ENCODE data around the gene HOXB4.

The HOXB4 gene

GRCh38 chr17:48551596-48552465 lies 26.3 kb downstream of the HOXB4 start:
- no peak overlapping the region for H3K4me2 ChIP-seq (ENCODE audit: low read length)
- H3K27ac ChIP-seq (ENCODE audit: low read depth, low read length): no peak overlapping the region
- H3K23ac ChIP-seq (ENCODE audit: low read length): no peak overlapping the region
- H2BK120ac ChIP-seq (ENCODE audit: insufficient read depth, low read length, poor library complexity): no peak overlapping the region
- no CpG with 5 or more reads among the region's 47 CpGs for WGBS (ENCODE audit: extremely low coverage, insufficient coverage, insufficient read length)
- H2BK5ac ChIP-seq (ENCODE audit: low read depth, low read length, poor library complexity): no peak overlapping the region
- H3K9me3 ChIP-seq (ENCODE audit: insufficient read depth, low read depth, low read length): no peaks in the 10 kb centered on the region
- H3K4me3 ChIP-seq (ENCODE audit: low read depth, low read length): no peak overlapping the region
- no peak for DNase-seq
- H4K12ac ChIP-seq (ENCODE audit: low read depth, low read length): peak overlapping the region; percentile 39
- no peak overlapping the region for H3K4ac ChIP-seq (ENCODE audit: low read depth, low read length)
- H4K91ac ChIP-seq (ENCODE audit: low read depth, low read length): no peak overlapping the region
- H4K8ac ChIP-seq (ENCODE audit: low read depth, low read length): no peak overlapping the region
- peaks cover 14% of the 10 kb centered on the region for H3K79me1 ChIP-seq (ENCODE audit: low read length)
- peaks cover 5% of the 10 kb centered on the region for H3K79me2 ChIP-seq (ENCODE audit: control insufficient read depth, insufficient read depth, low read length, poor library complexity)
- peak overlapping the region; percentile 18 for H2BK12ac ChIP-seq (ENCODE audit: low read length)
- no peak overlapping the region for H3K14ac ChIP-seq (ENCODE audit: low read length)
- no peak overlapping the region for H2AFZ ChIP-seq (ENCODE audit: insufficient read depth, low read length, poor library complexity)
- H3K27me3 ChIP-seq (ENCODE audit: insufficient read depth, low read length): no peaks in the 10 kb centered on the region
- H3K18ac ChIP-seq (ENCODE audit: low read length): peak overlapping the region; percentile 73
- peaks cover 16 to 33% of the 10 kb centered on the region in 2 experiments for H3K4me1 ChIP-seq (ENCODE audit: control insufficient read depth in 1 of 2, insufficient read depth in 2 of 2, low read length in 2 of 2)
- H2AK5ac ChIP-seq (ENCODE audit: low read length): no peak overlapping the region
- peaks cover 9 to 14% of the 10 kb centered on the region in 2 experiments for H3K36me3 ChIP-seq (ENCODE audit: control insufficient read depth in 1 of 2, insufficient read depth in 2 of 2, low read length in 2 of 2)
- no peak overlapping the region for H3K9ac ChIP-seq (ENCODE audit: low read length)

- H2BK120ac ChIP-seq (ENCODE audit: insufficient read depth, low read length, poor library complexity): no peak overlapping the region
- H3K4me2 ChIP-seq (ENCODE audit: low read length): no peak overlapping the region
- no peaks in the 10 kb centered on the region for H3K27me3 ChIP-seq (ENCODE audit: insufficient read depth, low read length)
- peaks cover 9 to 14% of the 10 kb centered on the region in 2 experiments for H3K36me3 ChIP-seq (ENCODE audit: control insufficient read depth in 1 of 2, insufficient read depth in 2 of 2, low read length in 2 of 2)
- H4K12ac ChIP-seq (ENCODE audit: low read depth, low read length): no peak overlapping the region
- H3K18ac ChIP-seq (ENCODE audit: low read length): no peak overlapping the region
- no peak overlapping the region for H2BK12ac ChIP-seq (ENCODE audit: low read length)
- H3K9me3 ChIP-seq (ENCODE audit: insufficient read depth, low read depth, low read length): no peaks in the 10 kb centered on the region
- H4K8ac ChIP-seq (ENCODE audit: low read depth, low read length): no peak overlapping the region
- H3K23ac ChIP-seq (ENCODE audit: low read length): no peak overlapping the region
- H4K91ac ChIP-seq (ENCODE audit: low read depth, low read length): no peak overlapping the region
- no peak overlapping the region for H3K27ac ChIP-seq (ENCODE audit: low read depth, low read length)
- no peak overlapping the region for H2AK5ac ChIP-seq (ENCODE audit: low read length)
- no peak overlapping the region for H3K9ac ChIP-seq (ENCODE audit: low read length)
- peaks cover 5% of the 10 kb centered on the region for H3K79me2 ChIP-seq (ENCODE audit: control insufficient read depth, insufficient read depth, low read length, poor library complexity)
- H3K4me1 ChIP-seq (ENCODE audit: control insufficient read depth in 1 of 2, insufficient read depth in 2 of 2, low read length in 2 of 2): peaks cover 21 to 40% of the 10 kb centered on the region in 2 experiments
- H2BK5ac ChIP-seq (ENCODE audit: low read depth, low read length, poor library complexity): no peak overlapping the region
- WGBS (ENCODE audit: extremely low coverage, insufficient coverage, insufficient read length): no CpG with 5 or more reads among the region's 19 CpGs
- no peak overlapping the region for H2AFZ ChIP-seq (ENCODE audit: insufficient read depth, low read length, poor library complexity)
- H3K4ac ChIP-seq (ENCODE audit: low read depth, low read length): no peak overlapping the region
- H3K14ac ChIP-seq (ENCODE audit: low read length): no peak overlapping the region
- H3K79me1 ChIP-seq (ENCODE audit: low read length): peaks cover 21% of the 10 kb centered on the region
- DNase-seq: no peak
- no peak overlapping the region for H3K4me3 ChIP-seq (ENCODE audit: low read depth, low read length)
These were observed 27.0 kb downstream of the HOXB4 start for GRCh38 chr17:48551214-48551555.

GRCh38 chr17:48550502-48551213 lies 27.5 kb downstream of the HOXB4 start:
- no peak for DNase-seq
- no peaks in the 10 kb centered on the region for H3K27me3 ChIP-seq (ENCODE audit: insufficient read depth, low read length)
- H2BK120ac ChIP-seq (ENCODE audit: insufficient read depth, low read length, poor library complexity): no peak overlapping the region
- no peak overlapping the region for H4K12ac ChIP-seq (ENCODE audit: low read depth, low read length)
- no peak overlapping the region for H3K27ac ChIP-seq (ENCODE audit: low read depth, low read length)
- peaks cover 5% of the 10 kb centered on the region for H3K79me2 ChIP-seq (ENCODE audit: control insufficient read depth, insufficient read depth, low read length, poor library complexity)
- H3K4me1 ChIP-seq (ENCODE audit: control insufficient read depth in 1 of 2, insufficient read depth in 2 of 2, low read length in 2 of 2): peaks cover 18 to 43% of the 10 kb centered on the region in 2 experiments
- peaks cover 21% of the 10 kb centered on the region for H3K79me1 ChIP-seq (ENCODE audit: low read length)
- H2BK12ac ChIP-seq (ENCODE audit: low read length): no peak overlapping the region
- H3K9me3 ChIP-seq (ENCODE audit: insufficient read depth, low read depth, low read length): no peaks in the 10 kb centered on the region
- WGBS (ENCODE audit: extremely low coverage, insufficient coverage, insufficient read length): no CpG with 5 or more reads among the region's 70 CpGs
- H4K91ac ChIP-seq (ENCODE audit: low read depth, low read length): no peak overlapping the region
- no peak overlapping the region for H2BK5ac ChIP-seq (ENCODE audit: low read depth, low read length, poor library complexity)
- no peak overlapping the region for H3K4ac ChIP-seq (ENCODE audit: low read depth, low read length)
- no peak overlapping the region for H3K4me3 ChIP-seq (ENCODE audit: low read depth, low read length)
- H2AK5ac ChIP-seq (ENCODE audit: low read length): no peak overlapping the region
- peak overlapping the region; percentile 44 for H3K4me2 ChIP-seq (ENCODE audit: low read length)
- no peak overlapping the region for H3K9ac ChIP-seq (ENCODE audit: low read length)
- H3K14ac ChIP-seq (ENCODE audit: low read length): no peak overlapping the region
- H3K18ac ChIP-seq (ENCODE audit: low read length): no peak overlapping the region
- H3K23ac ChIP-seq (ENCODE audit: low read length): no peak overlapping the region
- peaks cover 9 to 14% of the 10 kb centered on the region in 2 experiments for H3K36me3 ChIP-seq (ENCODE audit: control insufficient read depth in 1 of 2, insufficient read depth in 2 of 2, low read length in 2 of 2)
- H2AFZ ChIP-seq (ENCODE audit: insufficient read depth, low read length, poor library complexity): no peak overlapping the region
- no peak overlapping the region for H4K8ac ChIP-seq (ENCODE audit: low read depth, low read length)

GRCh38 chr17:48549914-48550501 lies 28.1 kb downstream of the HOXB4 start:
- no peak overlapping the region for H3K4me3 ChIP-seq (ENCODE audit: low read depth, low read length)
- peaks cover 9 to 14% of the 10 kb centered on the region in 2 experiments for H3K36me3 ChIP-seq (ENCODE audit: control insufficient read depth in 1 of 2, insufficient read depth in 2 of 2, low read length in 2 of 2)
- H2AFZ ChIP-seq (ENCODE audit: insufficient read depth, low read length, poor library complexity): no peak overlapping the region
- no peak overlapping the region for H3K9ac ChIP-seq (ENCODE audit: low read length)
- no peaks in the 10 kb centered on the region for H3K27me3 ChIP-seq (ENCODE audit: insufficient read depth, low read length)
- H4K12ac ChIP-seq (ENCODE audit: low read depth, low read length): no peak overlapping the region
- no peak overlapping the region for H4K91ac ChIP-seq (ENCODE audit: low read depth, low read length)
- no peak overlapping the region for H2BK5ac ChIP-seq (ENCODE audit: low read depth, low read length, poor library complexity)
- no peak overlapping the region for H3K27ac ChIP-seq (ENCODE audit: low read depth, low read length)
- no peak overlapping the region for H4K8ac ChIP-seq (ENCODE audit: low read depth, low read length)
- no peak overlapping the region for H2AK5ac ChIP-seq (ENCODE audit: low read length)
- H3K79me1 ChIP-seq (ENCODE audit: low read length): peaks cover 25% of the 10 kb centered on the region
- WGBS (ENCODE audit: extremely low coverage, insufficient coverage, insufficient read length): no CpG with 5 or more reads among the region's 18 CpGs
- H3K4me2 ChIP-seq (ENCODE audit: low read length): no peak overlapping the region
- H3K4me1 ChIP-seq (ENCODE audit: control insufficient read depth in 1 of 2, insufficient read depth in 2 of 2, low read length in 2 of 2): peaks cover 18 to 48% of the 10 kb centered on the region in 2 experiments
- H3K23ac ChIP-seq (ENCODE audit: low read length): no peak overlapping the region
- H3K18ac ChIP-seq (ENCODE audit: low read length): no peak overlapping the region
- no peak overlapping the region for H3K4ac ChIP-seq (ENCODE audit: low read depth, low read length)
- H3K9me3 ChIP-seq (ENCODE audit: insufficient read depth, low read depth, low read length): no peaks in the 10 kb centered on the region
- no peak overlapping the region for H3K14ac ChIP-seq (ENCODE audit: low read length)
- DNase-seq: no peak
- peaks cover 5% of the 10 kb centered on the region for H3K79me2 ChIP-seq (ENCODE audit: control insufficient read depth, insufficient read depth, low read length, poor library complexity)
- H2BK12ac ChIP-seq (ENCODE audit: low read length): no peak overlapping the region
- no peak overlapping the region for H2BK120ac ChIP-seq (ENCODE audit: insufficient read depth, low read length, poor library complexity)

Measured in trophoblast cell (in vitro differentiated cells and primary cell).